Astrocyte (in vitro differentiated cells and primary cell): ENCODE results near the gene DYNC1I1.

Source experiments
- CTCF ChIP-seq: IDR thresholded peaks from 2 replicates; pipeline ENCODE4 v1.5.1; 2011; ENCODE audit warnings: low read depth, mild to moderate bottlenecking, inconsistent platforms, low read length, moderate library complexity; ENCODE audit not compliant: insufficient read depth
- EZH2 ChIP-seq: IDR thresholded peaks from 2 replicates; pipeline ENCODE4 v1.6.1; 2012; ENCODE audit warnings: mild to moderate bottlenecking, low read length, inconsistent platforms; ENCODE audit not compliant: insufficient read depth

- TF ChIP-seq CTCF (no peak), EZH2 (no peak)
Measured at GRCh38 chr7:96045919-96046318, 273.6 kb downstream of the DYNC1I1 start.
